HG03565 (cell line): ENCODE data around the gene RPLP2.

Source experiments
- ATAC-seq: cut with Tn5 transposase; IDR thresholded peaks from one replicate; pipeline ENCODE4 v1.9.1; 2021; ENCODE audit warnings: mild to moderate bottlenecking, moderate library complexity; ENCODE audit not compliant: unreplicated experiment

Gene RPLP2

GRCh38 chr11:862081-862661 lies 52.4 kb downstream of the RPLP2 start:
- ATAC-seq, result no peak
